Measurements from ENCODE around the gene AUTS2. TPM values are rescaled to one million over a fixed set of nuclear protein-coding genes. Genes with fewer than 3 reads are reported as not detected.

AUTS2 gene
- total and polyA plus RNA-seq, 2 experiments from 2014 or later, result 3.0 to 4.4 TPM

GRCh38 chr7:69754476-69754875, 156.2 kb downstream of the AUTS2 start:
- Histone ChIP-seq H3K27me3 (replicated peaks; ENCODE audit: insufficient read depth) (no peaks in the 10 kb centered on the region), H3K4me3 (no peak overlapping the region), H3F3A (ENCODE audit: insufficient read depth) (no peaks in the 10 kb centered on the region), H3K4me1 (ENCODE audit: insufficient read depth) (peaks cover 5% of the 10 kb centered on the region; the same call in 1 of the 2 replicates), H3K79me2 (ENCODE audit: insufficient read depth) (no peaks in the 10 kb centered on the region), H3K4me2 (ENCODE audit: unreplicated experiment) (no peak overlapping the region), H3K9me2 (ENCODE audit: insufficient read depth) (no peaks in the 10 kb centered on the region), H4K20me1 (ENCODE audit: insufficient read depth) (no peaks in the 10 kb centered on the region), H3K36me3 (ENCODE audit: low read depth) (no peaks in the 10 kb centered on the region), H2AFZ (no peak overlapping the region), H3K9me3 (ENCODE audit: low read depth) (no peaks in the 10 kb centered on the region), H3K27ac (no peak overlapping the region), H3K9ac (no peak overlapping the region)
- in situ Hi-C loops (cut with MboI), result no loop called here
- no peak for DNase-seq
- TF ChIP-seq EZH2phosphoT487 (IDR thresholded peaks at IDR 0.05; ENCODE audit: insufficient read depth, low read depth) (no peak), EZH2 (IDR thresholded peaks at IDR 0.05; ENCODE audit: insufficient read depth, poor library complexity, severe bottlenecking) (no peak)
- WGBS, 2 experiments (ENCODE audit: low coverage in 1 of 2, low lambda C conversion rate in 2 of 2, missing lambda C conversion rate in 2 of 2), result 73% methylated on average over 3 of the region's 3 CpGs

DNA sequence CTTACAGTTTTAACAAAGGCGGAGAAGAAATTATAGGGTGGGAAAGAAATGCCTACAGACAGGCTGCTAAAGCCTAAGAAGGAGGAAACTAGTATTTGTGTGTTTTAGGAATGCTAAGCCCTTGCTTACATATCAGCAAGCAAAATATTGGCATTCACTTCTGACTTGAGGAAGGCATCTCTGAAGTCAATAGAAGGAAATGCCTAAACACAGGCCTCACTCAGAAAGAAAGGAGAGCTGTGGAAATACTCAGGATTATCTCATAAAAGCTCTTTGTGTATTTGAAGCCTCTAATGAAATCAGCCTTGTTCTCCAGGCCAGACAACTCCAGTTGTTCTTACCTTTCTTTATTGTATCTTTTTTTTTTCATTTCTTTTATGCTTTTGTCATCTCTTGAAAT, 158.0 kb downstream of the AUTS2 start:
- DNase-seq, result peak; percentile 14

DNA sequence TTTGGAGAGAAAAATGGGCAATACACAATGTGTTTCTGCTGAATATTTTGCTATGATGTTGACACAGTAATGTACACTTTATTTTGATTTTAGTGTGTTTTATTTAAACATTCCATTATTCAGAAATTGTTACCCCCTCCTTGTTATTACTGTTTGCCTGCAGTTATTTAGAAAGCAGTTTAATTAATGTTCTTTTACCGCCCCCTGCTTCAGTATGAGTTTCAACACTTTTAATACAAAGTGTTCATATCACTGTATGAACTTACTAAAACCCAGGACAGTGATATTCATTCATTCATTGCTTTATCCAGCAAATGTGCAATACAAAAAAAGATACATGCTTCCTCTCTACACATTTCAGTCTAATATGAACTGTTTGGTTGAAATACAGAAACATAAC, 159.3 kb downstream of the AUTS2 start:
- in situ Hi-C loops (cut with MboI), result no loop called here
- TF ChIP-seq EZH2 (IDR thresholded peaks at IDR 0.05; ENCODE audit: insufficient read depth, poor library complexity, severe bottlenecking) (no peak), EZH2phosphoT487 (IDR thresholded peaks at IDR 0.05; ENCODE audit: insufficient read depth, low read depth) (no peak)
- Histone ChIP-seq H3K4me2 (ENCODE audit: unreplicated experiment) (no peak overlapping the region), H3K9me2 (ENCODE audit: insufficient read depth) (no peaks in the 10 kb centered on the region), H3K4me3 (no peak overlapping the region), H3K9ac (no peak overlapping the region), H3K4me1 (ENCODE audit: insufficient read depth) (peaks cover 5% of the 10 kb centered on the region; the same call in 1 of the 2 replicates), H3F3A (ENCODE audit: insufficient read depth) (no peaks in the 10 kb centered on the region), H3K36me3 (ENCODE audit: low read depth) (no peaks in the 10 kb centered on the region), H4K20me1 (ENCODE audit: insufficient read depth) (no peaks in the 10 kb centered on the region), H3K27ac (no peak overlapping the region), H3K79me2 (ENCODE audit: insufficient read depth) (no peaks in the 10 kb centered on the region), H2AFZ (no peak overlapping the region), H3K9me3 (ENCODE audit: low read depth) (no peaks in the 10 kb centered on the region), H3K27me3 (replicated peaks; ENCODE audit: insufficient read depth) (no peaks in the 10 kb centered on the region)
- WGBS, 2 experiments (ENCODE audit: low coverage in 1 of 2, low lambda C conversion rate in 2 of 2, missing lambda C conversion rate in 2 of 2), result 74 to 80% methylated on average over 1 of the region's 1 CpG
- no peak for DNase-seq

More for the DNA sequence above, 158.0 kb downstream of the AUTS2 start:
- H3K79me2 ChIP-seq (ENCODE audit: insufficient read depth), result no peaks in the 10 kb centered on the region
- no peak overlapping the region for H2AFZ ChIP-seq
- H3K27me3 ChIP-seq (replicated peaks; ENCODE audit: insufficient read depth), result no peaks in the 10 kb centered on the region
- H3K4me2 ChIP-seq (ENCODE audit: unreplicated experiment), result no peak overlapping the region
- no peaks in the 10 kb centered on the region for H3K9me2 ChIP-seq (ENCODE audit: insufficient read depth)
- no peak overlapping the region for H3K27ac ChIP-seq
- H3K4me3 ChIP-seq, result no peak overlapping the region
- no peak overlapping the region for H3K9ac ChIP-seq
- no peaks in the 10 kb centered on the region for H4K20me1 ChIP-seq (ENCODE audit: insufficient read depth)
- no peaks in the 10 kb centered on the region for H3K9me3 ChIP-seq (ENCODE audit: low read depth)
- no peaks in the 10 kb centered on the region for H3F3A ChIP-seq (ENCODE audit: insufficient read depth)
- in situ Hi-C loops (cut with MboI), result no loop called here
- no peaks in the 10 kb centered on the region for H3K36me3 ChIP-seq (ENCODE audit: low read depth)
- WGBS, 2 experiments (ENCODE audit: low coverage in 1 of 2, low lambda C conversion rate in 2 of 2, missing lambda C conversion rate in 2 of 2), result 79 to 87% methylated on average over 1 of the region's 1 CpG
- H3K4me1 ChIP-seq (ENCODE audit: insufficient read depth), result peaks cover 5% of the 10 kb centered on the region; the same call in 1 of the 2 replicates
- no peak for TF ChIP-seq EZH2 (IDR thresholded peaks at IDR 0.05; ENCODE audit: insufficient read depth, poor library complexity, severe bottlenecking)
- TF ChIP-seq EZH2phosphoT487 (IDR thresholded peaks at IDR 0.05; ENCODE audit: insufficient read depth, low read depth), result no peak

DNA sequence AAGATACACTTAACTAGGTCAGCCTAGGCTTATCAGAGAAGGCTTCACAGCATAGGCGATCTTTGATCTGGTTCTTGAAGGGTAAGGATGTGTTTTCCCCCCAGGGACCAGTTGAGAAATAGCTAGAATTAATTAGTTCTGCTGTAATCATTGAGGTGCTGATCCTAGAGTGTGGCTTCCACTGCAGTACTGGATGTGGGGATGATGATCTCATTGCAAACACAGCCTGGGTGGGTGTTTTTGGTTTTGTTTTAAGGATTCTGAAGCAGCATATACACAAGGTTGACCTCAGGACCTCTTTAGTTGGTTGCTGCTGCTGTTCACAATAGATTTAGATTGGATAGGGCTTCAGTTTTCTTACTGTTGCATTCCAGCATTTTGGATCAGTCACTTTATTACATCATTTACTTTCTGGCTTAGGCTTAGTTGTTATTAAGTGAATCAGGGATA, 159.7 kb downstream of the AUTS2 start:
- Histone ChIP-seq H3K9ac (no peak overlapping the region), H3K36me3 (ENCODE audit: low read depth) (no peaks in the 10 kb centered on the region), H3K4me2 (ENCODE audit: unreplicated experiment) (no peak overlapping the region), H3K9me2 (ENCODE audit: insufficient read depth) (no peaks in the 10 kb centered on the region), H3K27ac (no peak overlapping the region), H3F3A (ENCODE audit: insufficient read depth) (no peaks in the 10 kb centered on the region), H3K4me1 (ENCODE audit: insufficient read depth) (peaks cover 5% of the 10 kb centered on the region; the same call in 1 of the 2 replicates), H3K4me3 (no peak overlapping the region), H3K27me3 (replicated peaks; ENCODE audit: insufficient read depth) (no peaks in the 10 kb centered on the region), H3K9me3 (ENCODE audit: low read depth) (no peaks in the 10 kb centered on the region), H4K20me1 (ENCODE audit: insufficient read depth) (no peaks in the 10 kb centered on the region), H3K79me2 (ENCODE audit: insufficient read depth) (no peaks in the 10 kb centered on the region), H2AFZ (no peak overlapping the region)
- DNase-seq, result peak; percentile 39
- no peak for TF ChIP-seq EZH2phosphoT487 (IDR thresholded peaks at IDR 0.05; ENCODE audit: insufficient read depth, low read depth)
- TF ChIP-seq EZH2 (IDR thresholded peaks at IDR 0.05; ENCODE audit: insufficient read depth, poor library complexity, severe bottlenecking), result no peak
- in situ Hi-C loops (cut with MboI), result no loop called here
- 20 to 32% methylated on average over 1 of the region's 1 CpG for WGBS, 2 experiments (ENCODE audit: low coverage in 1 of 2, low lambda C conversion rate in 2 of 2, missing lambda C conversion rate in 2 of 2)

GRCh38 chr7:69759373-69759772, 161.1 kb downstream of the AUTS2 start:
- no peaks in the 10 kb centered on the region for H3K9me2 ChIP-seq (ENCODE audit: insufficient read depth)
- H2AFZ ChIP-seq, result no peak overlapping the region
- no peaks in the 10 kb centered on the region for H3K9me3 ChIP-seq (ENCODE audit: low read depth)
- TF ChIP-seq EZH2 (IDR thresholded peaks at IDR 0.05; ENCODE audit: insufficient read depth, poor library complexity, severe bottlenecking) (no peak), EZH2phosphoT487 (IDR thresholded peaks at IDR 0.05; ENCODE audit: insufficient read depth, low read depth) (no peak)
- H3K4me2 ChIP-seq (ENCODE audit: unreplicated experiment), result no peak overlapping the region
- no peaks in the 10 kb centered on the region for H3F3A ChIP-seq (ENCODE audit: insufficient read depth)
- no peaks in the 10 kb centered on the region for H4K20me1 ChIP-seq (ENCODE audit: insufficient read depth)
- no peak overlapping the region for H3K27ac ChIP-seq
- H3K4me1 ChIP-seq (ENCODE audit: insufficient read depth), result peaks cover 5% of the 10 kb centered on the region; the same call in 1 of the 2 replicates
- in situ Hi-C loops (cut with MboI), result no loop called here
- 67 to 70% methylated on average over 3 to 4 of the region's 4 CpGs for WGBS, 2 experiments (ENCODE audit: low coverage in 1 of 2, low lambda C conversion rate in 2 of 2, missing lambda C conversion rate in 2 of 2)
- H3K36me3 ChIP-seq (ENCODE audit: low read depth), result no peaks in the 10 kb centered on the region
- H3K4me3 ChIP-seq, result no peak overlapping the region
- no peaks in the 10 kb centered on the region for H3K79me2 ChIP-seq (ENCODE audit: insufficient read depth)
- no peak overlapping the region for H3K9ac ChIP-seq
- no peak for DNase-seq
- H3K27me3 ChIP-seq (replicated peaks; ENCODE audit: insufficient read depth), result no peaks in the 10 kb centered on the region

Data from GM23248 (cell line).